PC-3 (cell line): ENCODE results near the gene CEACAM3.

ENCODE experiments used
- EZH2 ChIP-seq: fragments of 300-600 bp; sonication (generic); IDR thresholded peaks from one replicate; pipeline ENCODE4 v1.6.1; 2017; ENCODE audit warnings: antibody characterized with exemption, mild to moderate bottlenecking, low read length; ENCODE audit not compliant: unreplicated experiment
- EZH2phosphoT487 ChIP-seq: fragments of 300-600 bp; sonication (generic); IDR thresholded peaks from 2 replicates; pipeline ENCODE4 v1.6.1; 2018; ENCODE audit warnings: mild to moderate bottlenecking, antibody characterized with exemption, low read length, borderline replicate concordance

GRCh38 chr19:41796901-41797300 lies 514 bp downstream of the CEACAM3 start:
- TF ChIP-seq EZH2, result no peak
- no peak for TF ChIP-seq EZH2phosphoT487
